ENCODE measurements around the gene CD247.

DNA sequence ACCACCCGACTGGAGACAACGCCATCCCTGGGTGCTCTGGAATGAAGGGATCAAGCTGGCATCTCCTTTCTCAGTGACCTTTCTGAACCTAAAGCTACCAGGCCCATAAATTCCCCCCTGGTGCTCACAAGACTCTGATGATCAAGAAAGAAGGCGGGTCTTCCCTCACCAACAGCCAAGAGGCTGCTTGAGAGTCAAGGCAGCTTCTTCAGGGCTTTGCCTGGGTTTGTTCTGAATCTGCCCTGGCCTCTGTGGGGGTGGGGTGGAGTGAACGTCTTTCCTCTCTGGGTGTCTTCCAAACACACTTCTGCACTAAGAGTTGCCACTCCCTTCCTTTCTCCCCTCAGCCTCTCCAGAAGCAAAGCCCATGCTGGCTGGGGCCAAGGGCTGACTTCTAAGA lies 36.1 kb downstream of the CD247 start:
- TF ChIP-seq CTCF (IDR thresholded peaks at IDR 0.05) (no peak), EP300 (IDR thresholded peaks at IDR 0.05) (no peak), POLR2AphosphoS5 (IDR thresholded peaks at IDR 0.05) (no peak), POLR2A (IDR thresholded peaks at IDR 0.05) (no peak)

All from suprapubic skin (tissue), 4 donors.